GM12878 (cell line): Measurements from ENCODE around the gene B4GALT3. TPM values are rescaled to one million over a fixed set of nuclear protein-coding genes. Genes with fewer than 3 reads are reported as not detected.

Experiments used
- ATAC-seq: fragments of 200-7000 bp; cut with Tn5 transposase; 3 replicates; pipeline ENCODE4 v1.9.1; 2020; ENCODE audit warnings: mild to moderate bottlenecking, moderate library complexity
- BruUV-seq: library from RNA; stranded (reverse); fragments of 400-500 nt; replicated peaks from 2 replicates; lab custom pipeline; 2021; lab: Mats Ljungman, UMichigan
- CTCF ChIA-PET: fragments of 300-600 bp; sonication (Branson Sonifier 250); formaldehyde crosslinking; extraction: SDS; loops from one replicate; lab custom pipeline; 2021; ENCODE audit warnings: inconsistent platforms; lab: Yijun Ruan, JAX
- POLR2A ChIA-PET: fragments of 350-600 bp; formaldehyde crosslinking; extraction: SDS; loops from one replicate; lab custom pipeline; 2021; ENCODE audit warnings: inconsistent platforms; lab: Charles Lee
- RAD21 ChIA-PET: fragments of 300-600 bp; sonication (Branson Sonifier 250); formaldehyde crosslinking; loops from one replicate; lab custom pipeline; 2023; ENCODE audit warnings: antibody characterized with exemption; ENCODE audit not compliant: unreplicated experiment; lab: Charles Lee
- SMC1A ChIA-PET: fragments of 300-600 bp; sonication (Branson Sonifier 250); formaldehyde crosslinking; loops from one replicate; lab custom pipeline; 2023; ENCODE audit not compliant: unreplicated experiment, uncharacterized antibody; lab: Charles Lee
- DNase-seq: peaks from one replicate; pipeline ENCODE4 v3.0.0-alpha.2; 2011; ENCODE audit warnings: low read depth, low spot score
- FAIRE-seq: peaks from 3 replicates; lab custom pipeline; 2011; peaks lifted over from hg19 to GRCh38; lab: Jason Lieb, UNC
- H2AFZ ChIP-seq: 2 replicates; pipeline ENCODE4 v1.6.0; 2011; ENCODE audit warnings: low read depth, low read length, control low read depth; ENCODE audit not compliant: control insufficient read depth
- H3K27ac ChIP-seq: 2 replicates; pipeline ENCODE4 v1.5.1; 2011; ENCODE audit warnings: control low read depth; ENCODE audit not compliant: control insufficient read depth, insufficient read depth
- H3K27me3 ChIP-seq, 2 experiments: replicated peaks in 1 of 2; 2 replicates each; pipeline versions ENCODE4 v1.6.0 to v1.6.1; 2011; ENCODE audit warnings: low read length in 1 of 2; ENCODE audit not compliant: control insufficient read depth in 2 of 2, insufficient read depth in 2 of 2
- H3K36me3 ChIP-seq, 2 experiments: 2 replicates each; pipeline ENCODE4 v1.5.1; 2011; ENCODE audit warnings: low read length in 1 of 2; ENCODE audit not compliant: control insufficient read depth in 2 of 2, insufficient read depth in 2 of 2
- H3K4me1 ChIP-seq: 2 replicates; pipeline ENCODE4 v1.6.1; 2011; ENCODE audit warnings: mild to moderate bottlenecking, low read length, moderate library complexity, mixed read lengths; ENCODE audit not compliant: control insufficient read depth, insufficient read depth
- H3K4me2 ChIP-seq: 2 replicates; pipeline ENCODE4 v1.6.0; 2011; ENCODE audit warnings: control low read depth; ENCODE audit not compliant: control insufficient read depth, insufficient read depth
- H3K4me3 ChIP-seq: fragments of 200-600 bp; sonication (generic); 2 replicates; pipeline ENCODE4 v1.5.1; 2016
- H3K79me2 ChIP-seq: 2 replicates; pipeline ENCODE4 v1.6.0; 2011; ENCODE audit warnings: low read length; ENCODE audit not compliant: control insufficient read depth, insufficient read depth
- H3K9ac ChIP-seq: 2 replicates; pipeline ENCODE4 v1.8.0; 2011; ENCODE audit warnings: low read length, control low read depth, mixed read lengths; ENCODE audit not compliant: control insufficient read depth, insufficient read depth
- H3K9me3 ChIP-seq: replicated peaks from 3 replicates; pipeline ENCODE4 v1.5.1; 2011; ENCODE audit warnings: mild to moderate bottlenecking, low read length; ENCODE audit not compliant: control insufficient read depth, insufficient read depth
- H4K20me1 ChIP-seq: 2 replicates; pipeline ENCODE4 v1.6.0; 2011; ENCODE audit not compliant: control insufficient read depth, insufficient read depth
- CHD4 ChIP-seq: fragments of 200-600 bp; sonication (generic); IDR thresholded peaks from 2 replicates; pipeline ENCODE4 v1.6.1; 2016; ENCODE audit warnings: mild to moderate bottlenecking
- CREB1 ChIP-seq: IDR thresholded peaks from 2 replicates; pipeline ENCODE4 v1.6.1; 2012; ENCODE audit warnings: low read depth, mild to moderate bottlenecking, inconsistent platforms
- MYC ChIP-seq: IDR thresholded peaks from 2 replicates; pipeline ENCODE4 v1.6.1; 2011; ENCODE audit warnings: mild to moderate bottlenecking, low read length, moderate library complexity, inconsistent platforms; ENCODE audit not compliant: insufficient read depth, insufficient replicate concordance, insufficient read length, severe bottlenecking
- POLR2AphosphoS2 ChIP-seq: IDR thresholded peaks from 2 replicates; pipeline ENCODE4 v1.6.1; 2011; ENCODE audit warnings: low read depth, mild to moderate bottlenecking, low read length, improper control_type of control experiment, moderate library complexity
- ZNF24 ChIP-seq: fragments of 450-650 bp; IDR thresholded peaks from 2 replicates; pipeline ENCODE4 v1.6.1; 2017; ENCODE audit warnings: antibody characterized with exemption, mild to moderate bottlenecking
- WGBS: methylation state at CpG from one replicate; pipeline ENCODE4 v1.1.6; 2016; ENCODE audit warnings: low lambda C conversion rate; ENCODE audit not compliant: insufficient replicate concordance, insufficient coverage; ENCODE audit errors: missing lambda C conversion rate; 5-methylcytosine and 5-hydroxymethylcytosine counted together
- in situ Hi-C: fragments of 300-500 bp; cut with MboI; formaldehyde crosslinking; loops from 9 replicates; pipeline ENCODE4 v1.14.3; 2018; ENCODE audit warnings: mixed read lengths
- intact Hi-C: fragments of 100-400 bp; cut with micrococcal nuclease; formaldehyde crosslinking; loops from one replicate; pipeline ENCODE4 v1.14.2; 2022; ENCODE audit not compliant: unreplicated experiment
- polyA plus RNA-seq, 11 experiments: library from polyadenylated mRNA; depleted of rRNA in 4 of 11; unstranded in 6 of 11; stranded (reverse) in 5 of 11; fragments of >200 nt; fragmentation: Nextera tagmentation in 4 of 11; fragmentation: Illumina TruSeq in 1 of 11; extraction: Ambion mirVana in 4 of 11; extraction: Trizol in 1 of 11; gene quantifications; 1 replicate in 1 of 11; 2 replicates in 10 of 11; pipeline versions ENCODE4 v1.2.1 to v1.2.3, GENCODE V29; 2011 to 2016; ENCODE audit warnings: inconsistent platforms in 2 of 11, missing spikeins in 2 of 11, low read depth in 1 of 11
- total RNA-seq, 4 experiments: library from RNA; depleted of rRNA in 3 of 4; stranded (reverse); fragments of >200 nt in 3 of 4; fragmentation: Illumina TruSeq in 1 of 4; extraction: Trizol in 1 of 4; gene quantifications; 2 replicates each; pipeline versions ENCODE4 v1.2.1 to v1.2.3, GENCODE V29; 2013 to 2021
- TF ChIP-seq, protein P1 (sequence below): IDR thresholded peaks from 2 replicates; pipeline ENCODE4 v1.6.1; 2012; ENCODE audit warnings: low read depth, low read length, improper control_type of control experiment
- TF ChIP-seq, protein P2 (sequence below): IDR thresholded peaks from 2 replicates; pipeline ENCODE4 v1.6.1; 2011; ENCODE audit warnings: borderline replicate concordance, low read depth, mild to moderate bottlenecking, moderate library complexity, mixed read lengths, low read length; ENCODE audit not compliant: insufficient read depth; ENCODE audit errors: extremely low read length
- TF ChIP-seq, protein P3 (sequence below): fragments of 450-650 bp; formaldehyde crosslinking; IDR thresholded peaks from 2 replicates; pipeline ENCODE4 v1.4.0; 2020; ENCODE audit warnings: mild to moderate bottlenecking, moderate library complexity
- TF ChIP-seq, protein P4 (sequence below): IDR thresholded peaks from 2 replicates; pipeline ENCODE4 v1.6.1; 2011; ENCODE audit warnings: low read depth, low read length, improper control_type of control experiment, borderline replicate concordance

The B4GALT3 gene
- total and polyA plus RNA-seq, 10 of the 15 experiments (the other 5 are each of a cell fraction or from before 2014, with no cell fraction given): 27.1 to 58.9 (median 42.6) TPM

DNA sequence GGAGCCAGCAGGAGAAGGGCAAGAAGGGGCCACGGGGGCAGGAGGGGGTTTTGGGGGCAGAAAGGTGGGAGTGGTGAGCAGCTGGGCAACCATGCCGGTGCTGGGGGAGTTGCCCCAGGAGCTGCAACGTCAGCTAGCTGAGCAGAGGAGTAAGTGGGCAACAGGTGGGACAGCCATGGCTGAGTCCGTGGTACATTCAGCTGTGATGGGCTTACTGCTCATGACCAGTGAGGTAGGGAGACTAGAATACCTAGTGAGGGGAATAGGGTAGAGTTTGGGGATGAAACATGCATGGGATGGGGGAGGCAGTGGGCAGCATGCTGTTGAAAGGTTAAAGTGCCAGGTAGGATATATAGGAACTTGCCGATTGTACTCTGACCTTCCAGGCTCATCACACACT lies 15.7 kb downstream of the B4GALT3 start:
- Histone ChIP-seq H2AFZ (no peak overlapping the region), H3K27ac (no peak overlapping the region), H3K4me2 (no peak overlapping the region), H3K4me3 (no peak overlapping the region), H4K20me1 (no peaks in the 10 kb centered on the region), H3K27me3 (no peaks in the 10 kb centered on the region), H3K4me1 (peaks cover 15% of the 10 kb centered on the region), H3K9me3 (no peaks in the 10 kb centered on the region)
- intact Hi-C loops: no loop called here
- WGBS: 76% methylated on average over 5 of the region's 5 CpGs
- DNase-seq (no peak), FAIRE-seq (no peak)
- SMC1A ChIA-PET: interaction anchor here (0.9 to 1.1 kb wide), 2 partner anchors 14 to 55 kb away, joined by 3 read pairs; no protein-coding TSS in a partner anchor
- RAD21 ChIA-PET: interaction anchor here (0.8 to 1.1 kb wide), 3 partner anchors 171 to 223 kb away, joined by 3 to 5 read pairs (median 3); no protein-coding TSS in a partner anchor
- TF ChIP-seq MYC (no peak), ZNF24 (no peak), CHD4 (no peak)
- TF ChIP-seq, protein P1, sequence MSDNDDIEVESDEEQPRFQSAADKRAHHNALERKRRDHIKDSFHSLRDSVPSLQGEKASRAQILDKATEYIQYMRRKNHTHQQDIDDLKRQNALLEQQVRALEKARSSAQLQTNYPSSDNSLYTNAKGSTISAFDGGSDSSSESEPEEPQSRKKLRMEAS: no peak
- TF ChIP-seq, all 136 proteins: peak for 0
- H3K9ac ChIP-seq: no peak overlapping the region
- no peak for ATAC-seq
- in situ Hi-C loops: no loop called here
- no TSS peak for BruUV-seq
- peaks cover 8% of the 10 kb centered on the region for H3K79me2 ChIP-seq
- ChIA-PET POLR2A (no interaction called here), CTCF (interaction anchor here (0.8 to 1.4 kb wide), 4 partner anchors 19 to 220 kb away, joined by 3 to 7 read pairs (median 4); partner anchors contain the start of genes DEDD and TOMM40L)
- H3K36me3 ChIP-seq: peaks cover 0 to 16% of the 10 kb centered on the region in 2 experiments; a peak in 3 of 4 replicates

DNA sequence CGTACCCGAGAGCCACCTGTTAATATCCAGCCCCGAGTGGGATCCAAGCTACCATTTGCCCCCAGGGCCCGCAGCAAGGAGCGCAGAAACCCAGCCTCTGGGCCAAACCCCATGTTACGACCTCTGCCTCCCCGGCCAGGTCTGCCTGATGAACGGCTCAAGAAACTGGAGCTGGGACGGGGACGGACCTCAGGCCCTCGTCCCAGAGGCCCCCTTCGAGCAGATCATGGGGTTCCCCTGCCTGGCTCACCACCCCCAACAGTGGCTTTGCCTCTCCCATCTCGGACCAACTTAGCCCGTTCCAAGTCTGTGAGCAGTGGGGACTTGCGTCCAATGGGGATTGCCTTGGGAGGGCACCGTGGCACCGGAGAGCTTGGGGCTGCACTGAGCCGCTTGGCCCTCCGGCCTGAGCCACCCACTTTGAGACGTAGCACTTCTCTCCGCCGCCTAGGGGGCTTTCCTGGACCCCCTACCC lies 16.6 kb downstream of the B4GALT3 start:
- Histone ChIP-seq H3K27me3 (no peaks in the 10 kb centered on the region), H4K20me1 (no peaks in the 10 kb centered on the region), H3K79me2 (peaks cover 8% of the 10 kb centered on the region), H3K4me1 (peaks cover 15% of the 10 kb centered on the region), H3K36me3 (peaks cover 0 to 16% of the 10 kb centered on the region in 2 experiments; a peak in 3 of 4 replicates), H3K27ac (no peak overlapping the region), H3K9ac (no peak overlapping the region), H3K4me3 (no peak overlapping the region), H3K4me2 (no peak overlapping the region)
- POLR2A ChIA-PET: interaction anchor here (0.6 kb wide), 1 partner anchor 10 kb away, joined by 5 read pairs; no protein-coding TSS in a partner anchor
- RAD21 ChIA-PET: interaction anchor here (0.8 to 1.1 kb wide), 2 partner anchors 170 to 224 kb away, joined by 3 to 5 read pairs; no protein-coding TSS in a partner anchor
- no TSS peak for BruUV-seq
- DNase-seq (no peak), FAIRE-seq (no peak)
- in situ Hi-C loops: no loop called here
- SMC1A ChIA-PET: no interaction called here
- 95% methylated on average over 22 of the region's 22 CpGs for WGBS
- CTCF ChIA-PET: interaction anchor here (1.4 kb wide), 1 partner anchor 221 kb away, joined by 5 read pairs; no protein-coding TSS in a partner anchor
- TF ChIP-seq, protein P2, sequence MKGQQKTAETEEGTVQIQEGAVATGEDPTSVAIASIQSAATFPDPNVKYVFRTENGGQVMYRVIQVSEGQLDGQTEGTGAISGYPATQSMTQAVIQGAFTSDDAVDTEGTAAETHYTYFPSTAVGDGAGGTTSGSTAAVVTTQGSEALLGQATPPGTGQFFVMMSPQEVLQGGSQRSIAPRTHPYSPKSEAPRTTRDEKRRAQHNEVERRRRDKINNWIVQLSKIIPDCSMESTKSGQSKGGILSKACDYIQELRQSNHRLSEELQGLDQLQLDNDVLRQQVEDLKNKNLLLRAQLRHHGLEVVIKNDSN: no peak
- TF ChIP-seq CREB1 (no peak), CHD4 (no peak), POLR2AphosphoS2 (no peak)
- TF ChIP-seq, protein P3, sequence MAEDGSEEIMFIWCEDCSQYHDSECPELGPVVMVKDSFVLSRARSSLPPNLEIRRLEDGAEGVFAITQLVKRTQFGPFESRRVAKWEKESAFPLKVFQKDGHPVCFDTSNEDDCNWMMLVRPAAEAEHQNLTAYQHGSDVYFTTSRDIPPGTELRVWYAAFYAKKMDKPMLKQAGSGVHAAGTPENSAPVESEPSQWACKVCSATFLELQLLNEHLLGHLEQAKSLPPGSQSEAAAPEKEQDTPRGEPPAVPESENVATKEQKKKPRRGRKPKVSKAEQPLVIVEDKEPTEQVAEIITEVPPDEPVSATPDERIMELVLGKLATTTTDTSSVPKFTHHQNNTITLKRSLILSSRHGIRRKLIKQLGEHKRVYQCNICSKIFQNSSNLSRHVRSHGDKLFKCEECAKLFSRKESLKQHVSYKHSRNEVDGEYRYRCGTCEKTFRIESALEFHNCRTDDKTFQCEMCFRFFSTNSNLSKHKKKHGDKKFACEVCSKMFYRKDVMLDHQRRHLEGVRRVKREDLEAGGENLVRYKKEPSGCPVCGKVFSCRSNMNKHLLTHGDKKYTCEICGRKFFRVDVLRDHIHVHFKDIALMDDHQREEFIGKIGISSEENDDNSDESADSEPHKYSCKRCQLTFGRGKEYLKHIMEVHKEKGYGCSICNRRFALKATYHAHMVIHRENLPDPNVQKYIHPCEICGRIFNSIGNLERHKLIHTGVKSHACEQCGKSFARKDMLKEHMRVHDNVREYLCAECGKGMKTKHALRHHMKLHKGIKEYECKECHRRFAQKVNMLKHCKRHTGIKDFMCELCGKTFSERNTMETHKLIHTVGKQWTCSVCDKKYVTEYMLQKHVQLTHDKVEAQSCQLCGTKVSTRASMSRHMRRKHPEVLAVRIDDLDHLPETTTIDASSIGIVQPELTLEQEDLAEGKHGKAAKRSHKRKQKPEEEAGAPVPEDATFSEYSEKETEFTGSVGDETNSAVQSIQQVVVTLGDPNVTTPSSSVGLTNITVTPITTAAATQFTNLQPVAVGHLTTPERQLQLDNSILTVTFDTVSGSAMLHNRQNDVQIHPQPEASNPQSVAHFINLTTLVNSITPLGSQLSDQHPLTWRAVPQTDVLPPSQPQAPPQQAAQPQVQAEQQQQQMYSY: no peak
- TF ChIP-seq, protein P4, sequence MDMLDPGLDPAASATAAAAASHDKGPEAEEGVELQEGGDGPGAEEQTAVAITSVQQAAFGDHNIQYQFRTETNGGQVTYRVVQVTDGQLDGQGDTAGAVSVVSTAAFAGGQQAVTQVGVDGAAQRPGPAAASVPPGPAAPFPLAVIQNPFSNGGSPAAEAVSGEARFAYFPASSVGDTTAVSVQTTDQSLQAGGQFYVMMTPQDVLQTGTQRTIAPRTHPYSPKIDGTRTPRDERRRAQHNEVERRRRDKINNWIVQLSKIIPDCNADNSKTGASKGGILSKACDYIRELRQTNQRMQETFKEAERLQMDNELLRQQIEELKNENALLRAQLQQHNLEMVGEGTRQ: no peak
- TF ChIP-seq, all 136 proteins: peak for 0
- no peaks in the 10 kb centered on the region for H3K9me3 ChIP-seq
- no peak overlapping the region for H2AFZ ChIP-seq
- intact Hi-C loops: no loop called here
- no peak for ATAC-seq
